ENCODE measurements around the gene TSFM.

Gene TSFM

GRCh38 chr12:57757771-57758170 is 24.8 kb upstream of the TSFM start:
- H3K27ac ChIP-seq (ENCODE audit: low read depth, low read length), result no peak overlapping the region
- no peak overlapping the region for H3K4me3 ChIP-seq (ENCODE audit: low read length)
- no peaks in the 10 kb centered on the region for H3K9me3 ChIP-seq (ENCODE audit: insufficient read depth, low read depth, low read length)
- H3K27me3 ChIP-seq (ENCODE audit: insufficient read depth, low read length), result peaks cover 56% of the 10 kb centered on the region
- H3K36me3 ChIP-seq (ENCODE audit: insufficient read depth, low read length), result no peaks in the 10 kb centered on the region
- peaks cover 16% of the 10 kb centered on the region for H3K4me1 ChIP-seq (ENCODE audit: insufficient read depth, low read length)
- H3K9ac ChIP-seq (ENCODE audit: low read depth, low read length), result no peak overlapping the region
- 94% methylated on average over 4 of the region's 4 CpGs for WGBS

GRCh38 chr12:57758552-57759359 is 23.8 kb upstream of the TSFM start:
- Histone ChIP-seq H3K4me3 (ENCODE audit: low read length) (no peak overlapping the region), H3K27me3 (ENCODE audit: insufficient read depth, low read length) (peaks cover 57% of the 10 kb centered on the region), H3K27ac (ENCODE audit: low read depth, low read length) (no peak overlapping the region), H3K9me3 (ENCODE audit: insufficient read depth, low read depth, low read length) (no peaks in the 10 kb centered on the region), H3K4me1 (ENCODE audit: insufficient read depth, low read length) (peaks cover 10% of the 10 kb centered on the region; the same call in 1 of the 2 replicates), H3K36me3 (ENCODE audit: insufficient read depth, low read length) (no peaks in the 10 kb centered on the region), H3K9ac (ENCODE audit: low read depth, low read length) (no peak overlapping the region)
- 91% methylated on average over 25 of the region's 25 CpGs for WGBS

DNA sequence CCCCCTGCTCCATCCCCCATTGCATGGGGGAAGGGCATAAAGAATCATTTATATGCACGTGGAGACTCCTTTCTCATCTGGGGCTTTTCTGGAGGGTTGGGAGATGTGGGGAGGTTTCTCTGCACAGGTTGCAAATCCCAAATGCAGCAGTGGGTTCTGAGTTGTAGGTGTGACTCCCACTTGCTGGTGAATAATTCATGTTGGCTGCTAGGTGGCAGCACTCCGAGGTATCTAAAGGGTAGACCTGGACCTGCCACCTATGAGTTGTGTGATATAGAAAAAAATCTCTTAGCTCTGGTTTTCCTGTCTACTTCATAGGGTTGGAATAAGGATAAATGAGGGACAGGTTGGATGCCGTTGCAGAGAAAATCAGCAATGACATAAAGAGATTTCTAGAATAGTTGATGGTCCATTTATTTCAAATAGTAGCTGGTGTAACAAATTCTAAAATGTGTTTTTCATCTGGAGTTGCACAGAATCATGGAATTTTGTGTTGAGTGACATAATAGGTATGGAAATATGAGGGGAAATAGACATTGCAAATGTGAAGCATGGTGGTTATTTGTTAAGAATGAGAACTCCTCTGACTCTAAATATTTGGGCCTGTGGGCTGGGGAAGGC is 23.1 kb upstream of the TSFM start:
- H3K27ac ChIP-seq (ENCODE audit: low read depth, low read length), result no peak overlapping the region
- no peak overlapping the region for H3K9ac ChIP-seq (ENCODE audit: low read depth, low read length)
- no peaks in the 10 kb centered on the region for H3K9me3 ChIP-seq (ENCODE audit: insufficient read depth, low read depth, low read length)
- H3K4me1 ChIP-seq (ENCODE audit: insufficient read depth, low read length), result 0 out of 2 replicates have a peak, but pooled peaks cover 6% of the 10 kb centered on the region
- H3K4me3 ChIP-seq (ENCODE audit: low read length), result no peak overlapping the region
- H3K36me3 ChIP-seq (ENCODE audit: insufficient read depth, low read length), result no peaks in the 10 kb centered on the region
- WGBS, result 30% methylated on average over 3 of the region's 3 CpGs
- H3K27me3 ChIP-seq (ENCODE audit: insufficient read depth, low read length), result peaks cover 57% of the 10 kb centered on the region

- H3K4me1 ChIP-seq (ENCODE audit: insufficient read depth, low read length), result 0 out of 2 replicates have a peak, but pooled peaks cover 6% of the 10 kb centered on the region
- 96% methylated on average over 1 of the region's 3 CpGs for WGBS
Measured at GRCh38 chr12:57760347-57760982, 22.1 kb upstream of the TSFM start.

GRCh38 chr12:57761391-57761998 is 21.1 kb upstream of the TSFM start:
- H3K27me3 ChIP-seq (ENCODE audit: insufficient read depth, low read length), result peaks cover 64% of the 10 kb centered on the region
- no peaks in the 10 kb centered on the region for H3K36me3 ChIP-seq (ENCODE audit: insufficient read depth, low read length)
- WGBS, result 85% methylated on average over 4 of the region's 4 CpGs
- 0 out of 2 replicates have a peak, but pooled peaks cover 3% of the 10 kb centered on the region for H3K4me1 ChIP-seq (ENCODE audit: insufficient read depth, low read length)
- no peak overlapping the region for H3K9ac ChIP-seq (ENCODE audit: low read depth, low read length)
- H3K4me3 ChIP-seq (ENCODE audit: low read length), result no peak overlapping the region
- no peaks in the 10 kb centered on the region for H3K9me3 ChIP-seq (ENCODE audit: insufficient read depth, low read depth, low read length)
- no peak overlapping the region for H3K27ac ChIP-seq (ENCODE audit: low read depth, low read length)

More at GRCh38 chr12:57760347-57760982, 22.1 kb upstream of the TSFM start:
- H3K27me3 ChIP-seq (ENCODE audit: insufficient read depth, low read length), result peaks cover 64% of the 10 kb centered on the region
- no peak overlapping the region for H3K9ac ChIP-seq (ENCODE audit: low read depth, low read length)
- H3K4me3 ChIP-seq (ENCODE audit: low read length), result no peak overlapping the region
- no peak overlapping the region for H3K27ac ChIP-seq (ENCODE audit: low read depth, low read length)
- no peaks in the 10 kb centered on the region for H3K36me3 ChIP-seq (ENCODE audit: insufficient read depth, low read length)
- no peaks in the 10 kb centered on the region for H3K9me3 ChIP-seq (ENCODE audit: insufficient read depth, low read depth, low read length)

DNA sequence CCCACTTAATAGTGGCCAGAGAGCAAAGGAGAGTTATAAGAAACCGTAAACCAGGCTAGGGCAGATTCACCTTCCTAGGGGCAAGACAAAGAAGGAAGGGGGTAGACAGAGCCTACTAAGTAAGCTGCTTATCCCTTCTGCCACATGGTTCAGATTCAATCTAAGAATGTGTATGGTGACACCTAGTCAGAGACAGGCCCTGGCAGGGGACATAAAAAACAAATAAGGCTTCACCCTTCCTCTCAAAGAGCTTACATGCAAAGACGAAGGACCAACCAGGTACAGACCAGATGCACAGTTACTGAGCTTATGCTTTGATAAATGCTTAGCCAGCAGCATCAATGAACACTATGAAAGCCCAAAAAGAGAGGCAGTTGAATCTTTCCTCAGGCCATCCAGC is 20.1 kb upstream of the TSFM start:
- H3K27ac ChIP-seq (ENCODE audit: low read depth, low read length), result no peak overlapping the region
- H3K36me3 ChIP-seq (ENCODE audit: insufficient read depth, low read length), result no peaks in the 10 kb centered on the region
- H3K9ac ChIP-seq (ENCODE audit: low read depth, low read length), result no peak overlapping the region
- peaks cover 64% of the 10 kb centered on the region for H3K27me3 ChIP-seq (ENCODE audit: insufficient read depth, low read length)
- H3K4me1 ChIP-seq (ENCODE audit: insufficient read depth, low read length), result peaks cover 8% of the 10 kb centered on the region
- 93% methylated on average over 2 of the region's 2 CpGs for WGBS
- no peak overlapping the region for H3K4me3 ChIP-seq (ENCODE audit: low read length)
- H3K9me3 ChIP-seq (ENCODE audit: insufficient read depth, low read depth, low read length), result no peaks in the 10 kb centered on the region

DNA sequence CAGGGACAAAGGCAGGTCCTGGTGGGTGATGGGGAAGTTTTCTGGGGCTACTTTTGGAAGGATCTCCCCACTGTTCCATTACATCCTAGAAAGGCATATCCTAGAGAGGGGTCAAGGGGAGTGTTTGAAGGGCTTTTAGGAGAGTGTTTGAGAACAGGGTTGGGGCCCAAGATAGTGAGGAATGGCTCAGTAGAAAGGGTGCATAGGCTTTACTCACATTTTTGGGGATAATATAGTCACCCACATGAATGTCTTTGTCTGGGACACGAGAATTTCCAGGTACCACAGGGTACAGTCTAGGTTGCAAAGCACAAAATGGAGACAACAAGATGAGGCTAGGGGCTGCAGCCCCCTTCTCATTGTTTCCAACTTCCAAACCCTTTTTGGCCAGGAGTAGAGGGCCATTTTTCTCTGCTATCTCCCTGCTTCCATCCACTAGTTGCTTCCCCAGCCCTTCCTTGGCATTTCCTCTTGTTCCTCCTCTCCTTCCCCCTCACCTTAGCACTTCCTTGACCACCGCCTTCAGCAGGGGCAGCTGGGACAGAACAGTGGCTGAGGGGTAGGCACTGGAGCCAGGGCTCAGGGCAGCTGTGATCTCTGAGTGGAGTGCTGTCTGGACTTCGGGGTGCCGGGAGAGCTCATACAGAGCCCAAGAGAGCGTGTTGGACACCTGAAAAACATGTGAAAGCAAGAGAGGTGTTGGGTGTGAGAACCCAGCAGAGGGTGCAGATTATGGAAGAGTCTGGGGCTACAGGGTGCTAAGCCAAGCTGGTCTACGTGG is 18.5 kb upstream of the TSFM start:
- Histone ChIP-seq H3K27me3 (ENCODE audit: insufficient read depth, low read length) (peaks cover 59% of the 10 kb centered on the region), H3K4me1 (ENCODE audit: insufficient read depth, low read length) (peaks cover 9% of the 10 kb centered on the region), H3K9ac (ENCODE audit: low read depth, low read length) (no peak overlapping the region), H3K27ac (ENCODE audit: low read depth, low read length) (no peak overlapping the region), H3K9me3 (ENCODE audit: insufficient read depth, low read depth, low read length) (no peaks in the 10 kb centered on the region), H3K36me3 (ENCODE audit: insufficient read depth, low read length) (peaks cover 14% of the 10 kb centered on the region), H3K4me3 (ENCODE audit: low read length) (peak overlapping the region; percentile 56)
- WGBS, result 78% methylated on average over 6 of the region's 6 CpGs

GRCh38 chr12:57764662-57765002 is 18.0 kb upstream of the TSFM start:
- Histone ChIP-seq H3K9me3 (ENCODE audit: insufficient read depth, low read depth, low read length) (no peaks in the 10 kb centered on the region), H3K27ac (ENCODE audit: low read depth, low read length) (no peak overlapping the region), H3K27me3 (ENCODE audit: insufficient read depth, low read length) (peaks cover 59% of the 10 kb centered on the region), H3K36me3 (ENCODE audit: insufficient read depth, low read length) (peaks cover 19% of the 10 kb centered on the region), H3K4me1 (ENCODE audit: insufficient read depth, low read length) (peaks cover 9% of the 10 kb centered on the region), H3K9ac (ENCODE audit: low read depth, low read length) (peak overlapping the region; percentile 11), H3K4me3 (ENCODE audit: low read length) (peak overlapping the region; percentile 56)
- WGBS, result 23% methylated on average over 17 of the region's 17 CpGs

DNA sequence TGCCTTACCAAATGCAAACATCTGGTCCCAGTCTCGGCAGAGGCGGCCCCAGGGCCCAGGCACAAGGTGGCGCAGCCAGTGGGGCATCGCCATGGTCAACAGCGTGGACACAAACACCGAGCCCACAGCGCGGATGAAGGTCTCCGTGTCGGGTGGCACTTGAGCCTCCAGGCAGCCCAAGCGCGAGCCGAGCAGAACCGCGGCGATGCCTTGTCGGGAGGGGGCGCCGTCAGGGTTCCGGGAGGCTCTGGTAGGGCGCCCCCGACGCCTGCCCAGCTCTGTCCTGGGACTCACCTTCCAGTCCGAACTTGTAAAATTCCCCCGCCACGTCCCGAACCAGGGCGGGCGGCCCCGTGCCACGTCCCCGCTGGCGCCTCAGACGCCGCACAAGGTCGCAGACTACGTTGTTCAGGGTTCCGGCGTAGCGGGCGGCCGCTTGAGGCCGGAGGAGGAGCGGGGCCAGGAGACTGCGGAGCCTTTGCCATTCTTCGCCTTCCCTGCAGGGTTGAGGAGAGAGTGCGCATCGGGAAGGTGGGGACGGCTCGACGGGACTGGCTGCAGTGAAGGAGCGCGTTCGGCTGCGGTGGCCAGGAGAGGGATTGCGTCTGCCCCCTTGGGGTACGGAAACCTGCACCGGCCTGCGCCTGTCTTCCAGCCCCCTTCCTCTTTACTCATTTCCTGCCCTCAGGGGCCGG is 17.4 kb upstream of the TSFM start:
- H3K4me3 ChIP-seq (ENCODE audit: low read length), result peak overlapping the region; percentile 56
- H3K36me3 ChIP-seq (ENCODE audit: insufficient read depth, low read length), result peaks cover 24% of the 10 kb centered on the region
- no peak overlapping the region for H3K27ac ChIP-seq (ENCODE audit: low read depth, low read length)
- peaks cover 9% of the 10 kb centered on the region for H3K4me1 ChIP-seq (ENCODE audit: insufficient read depth, low read length)
- H3K9ac ChIP-seq (ENCODE audit: low read depth, low read length), result peak overlapping the region; percentile 11
- H3K27me3 ChIP-seq (ENCODE audit: insufficient read depth, low read length), result peaks cover 59% of the 10 kb centered on the region
- H3K9me3 ChIP-seq (ENCODE audit: insufficient read depth, low read depth, low read length), result no peaks in the 10 kb centered on the region
- WGBS, result 1% methylated on average over 60 of the region's 60 CpGs

Data from HUES64 (cell line).